HEK293 (cell line): ENCODE data around the gene REX1BD.

Experiments
- SCRT1 ChIP-seq: fragments of 450-650 bp; formaldehyde crosslinking; IDR thresholded peaks from 2 replicates; pipeline ENCODE4 v1.5.1; 2016; ENCODE audit warnings: missing biosample characterization, missing genetic modification characterization, borderline replicate concordance
- SP2 ChIP-seq: fragments of 450-650 bp; formaldehyde crosslinking; IDR thresholded peaks from 2 replicates; pipeline ENCODE4 v1.5.1; 2016; ENCODE audit warnings: missing biosample characterization, missing genetic modification characterization
- YY1 ChIP-seq: fragments of 450-650 bp; formaldehyde crosslinking; IDR thresholded peaks from 2 replicates; pipeline ENCODE4 v1.5.1; 2018; ENCODE audit warnings: missing biosample characterization, missing genetic modification characterization
- ZBTB17 ChIP-seq: fragments of 450-650 bp; formaldehyde crosslinking; IDR thresholded peaks from 2 replicates; pipeline ENCODE4 v1.5.1; 2016; ENCODE audit warnings: missing biosample characterization, missing genetic modification characterization
- ZFHX2 ChIP-seq: fragments of 450-650 bp; formaldehyde crosslinking; conservative IDR thresholded peaks from 2 replicates; pipeline ENCODE4 v1.5.1; 2016; ENCODE audit warnings: missing biosample characterization, missing genetic modification characterization
- ZNF138 ChIP-seq: fragments of 450-650 bp; formaldehyde crosslinking; IDR thresholded peaks from 2 replicates; pipeline ENCODE4 v1.5.1; 2016; ENCODE audit warnings: missing biosample characterization, missing genetic modification characterization, borderline replicate concordance
- ZNF274 ChIP-seq, 2 experiments: fragments of 200-500 bp in 1 of 2; fragments of 450-650 bp in 1 of 2; sonication (Bioruptor generic) in 1 of 2; formaldehyde crosslinking in 1 of 2; IDR thresholded peaks; 2 replicates each; pipeline versions ENCODE4 v1.5.1 to v1.6.1; 2014 to 2016; ENCODE audit warnings: borderline replicate concordance in 1 of 2, inconsistent platforms in 1 of 2, low read length in 1 of 2, missing biosample characterization in 1 of 2, missing genetic modification characterization in 1 of 2
- ZNF514 ChIP-seq: fragments of 450-650 bp; formaldehyde crosslinking; IDR thresholded peaks from 2 replicates; pipeline ENCODE4 v1.5.1; 2016; ENCODE audit warnings: missing biosample characterization, missing genetic modification characterization
- ZNF521 ChIP-seq: fragments of 450-650 bp; formaldehyde crosslinking; IDR thresholded peaks from 2 replicates; pipeline ENCODE4 v1.5.1; 2017; ENCODE audit warnings: missing biosample characterization, mild to moderate bottlenecking, missing genetic modification characterization
- ZNF529 ChIP-seq: fragments of 450-650 bp; formaldehyde crosslinking; IDR thresholded peaks from 2 replicates; pipeline ENCODE4 v1.5.1; 2017; ENCODE audit warnings: missing genetic modification characterization, missing biosample characterization; ENCODE audit not compliant: insufficient replicate concordance
- TF ChIP-seq, protein P1 (sequence below): fragments of 450-650 bp; formaldehyde crosslinking; IDR thresholded peaks from 2 replicates; pipeline ENCODE4 v1.5.1; 2016; ENCODE audit warnings: missing biosample characterization, missing genetic modification characterization
- TF ChIP-seq, protein P2 (sequence below): fragments of 450-650 bp; formaldehyde crosslinking; IDR thresholded peaks from 2 replicates; pipeline ENCODE4 v1.5.1; 2016; ENCODE audit warnings: missing biosample characterization, missing genetic modification characterization

DNA sequence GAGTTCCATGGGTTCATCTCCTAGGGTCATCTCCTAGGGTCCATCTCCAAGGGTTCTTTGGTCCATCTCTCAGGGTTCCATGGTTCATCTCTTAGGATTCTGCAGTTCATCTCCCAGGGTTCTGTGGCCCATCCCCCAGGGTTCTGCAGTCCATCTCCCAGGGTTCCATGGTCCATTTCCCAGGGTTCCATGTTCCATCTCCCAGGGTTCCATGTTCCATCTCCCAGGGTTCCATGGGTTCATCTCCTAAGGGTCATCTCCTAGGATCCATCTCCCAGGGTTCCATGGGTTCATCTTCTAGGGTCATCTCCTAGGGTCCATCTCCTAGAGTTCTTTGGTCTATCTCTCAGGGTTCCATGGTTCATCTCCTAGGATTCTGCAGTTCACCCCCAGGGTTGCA lies 29.0 kb downstream of the REX1BD start:
- TF ChIP-seq, protein P1, sequence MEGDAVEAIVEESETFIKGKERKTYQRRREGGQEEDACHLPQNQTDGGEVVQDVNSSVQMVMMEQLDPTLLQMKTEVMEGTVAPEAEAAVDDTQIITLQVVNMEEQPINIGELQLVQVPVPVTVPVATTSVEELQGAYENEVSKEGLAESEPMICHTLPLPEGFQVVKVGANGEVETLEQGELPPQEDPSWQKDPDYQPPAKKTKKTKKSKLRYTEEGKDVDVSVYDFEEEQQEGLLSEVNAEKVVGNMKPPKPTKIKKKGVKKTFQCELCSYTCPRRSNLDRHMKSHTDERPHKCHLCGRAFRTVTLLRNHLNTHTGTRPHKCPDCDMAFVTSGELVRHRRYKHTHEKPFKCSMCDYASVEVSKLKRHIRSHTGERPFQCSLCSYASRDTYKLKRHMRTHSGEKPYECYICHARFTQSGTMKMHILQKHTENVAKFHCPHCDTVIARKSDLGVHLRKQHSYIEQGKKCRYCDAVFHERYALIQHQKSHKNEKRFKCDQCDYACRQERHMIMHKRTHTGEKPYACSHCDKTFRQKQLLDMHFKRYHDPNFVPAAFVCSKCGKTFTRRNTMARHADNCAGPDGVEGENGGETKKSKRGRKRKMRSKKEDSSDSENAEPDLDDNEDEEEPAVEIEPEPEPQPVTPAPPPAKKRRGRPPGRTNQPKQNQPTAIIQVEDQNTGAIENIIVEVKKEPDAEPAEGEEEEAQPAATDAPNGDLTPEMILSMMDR (tag by site-specific recombination), result no peak
- TF ChIP-seq ZBTB17 (tag by site-specific recombination) (no peak), ZNF521 (tag by site-specific recombination) (no peak), YY1 (tag by site-specific recombination) (no peak), ZNF514 (tag by site-specific recombination) (no peak), ZNF274 (IDR thresholded peaks at IDR 0.05; ENCODE audit: low read length) (no peak), ZNF274 (tag by site-specific recombination; IDR thresholded peaks at IDR 0.05; ENCODE audit: borderline replicate concordance) (no peak), SCRT1 (no peak), SP2 (tag by site-specific recombination) (no peak), ZNF529 (no peak), ZFHX2 (tag by site-specific recombination) (no peak), ZNF138 (tag by site-specific recombination) (no peak)
- TF ChIP-seq, protein P2, sequence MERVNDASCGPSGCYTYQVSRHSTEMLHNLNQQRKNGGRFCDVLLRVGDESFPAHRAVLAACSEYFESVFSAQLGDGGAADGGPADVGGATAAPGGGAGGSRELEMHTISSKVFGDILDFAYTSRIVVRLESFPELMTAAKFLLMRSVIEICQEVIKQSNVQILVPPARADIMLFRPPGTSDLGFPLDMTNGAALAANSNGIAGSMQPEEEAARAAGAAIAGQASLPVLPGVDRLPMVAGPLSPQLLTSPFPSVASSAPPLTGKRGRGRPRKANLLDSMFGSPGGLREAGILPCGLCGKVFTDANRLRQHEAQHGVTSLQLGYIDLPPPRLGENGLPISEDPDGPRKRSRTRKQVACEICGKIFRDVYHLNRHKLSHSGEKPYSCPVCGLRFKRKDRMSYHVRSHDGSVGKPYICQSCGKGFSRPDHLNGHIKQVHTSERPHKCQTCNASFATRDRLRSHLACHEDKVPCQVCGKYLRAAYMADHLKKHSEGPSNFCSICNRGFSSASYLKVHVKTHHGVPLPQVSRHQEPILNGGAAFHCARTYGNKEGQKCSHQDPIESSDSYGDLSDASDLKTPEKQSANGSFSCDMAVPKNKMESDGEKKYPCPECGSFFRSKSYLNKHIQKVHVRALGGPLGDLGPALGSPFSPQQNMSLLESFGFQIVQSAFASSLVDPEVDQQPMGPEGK (tag by site-specific recombination), result no peak
